ENCODE measurements around the gene KMT5B. TPM values are rescaled to one million over a fixed set of nuclear protein-coding genes. Genes with fewer than 3 reads are reported as not detected.

The KMT5B gene
- total RNA-seq, 1 experiment from 2014 or later = 35.1 TPM

- CTCF ChIA-PET = no interaction called here
Measured at GRCh38 chr11:68226421-68226820, 13.3 kb upstream of the KMT5B start.

More at GRCh38 chr11:68226421-68226820, 13.3 kb upstream of the KMT5B start:
- ChIA-PET RAD21 (ENCODE audit: low non-redundant PET in 1 of 2, low total read pairs in 2 of 2, uncharacterized antibody in 2 of 2, unreplicated experiment in 2 of 2) (no interaction called here), POLR2A (no interaction called here)
- H3K9ac ChIP-seq (ENCODE audit: low read length) = no peak overlapping the region
- DNase-seq (ENCODE audit: low read depth, low spot score) (no peak), ATAC-seq (no peak)
- no peak overlapping the region for H3K4me3 ChIP-seq (replicated peaks in 1 of 2; ENCODE audit: low read depth in 1 of 2, low read length in 2 of 2)
- peaks cover 6 to 10% of the 10 kb centered on the region in 2 experiments; a peak in 3 of 4 replicates for H3K4me1 ChIP-seq (ENCODE audit: control insufficient read depth in 1 of 2, insufficient read depth in 2 of 2, low read length in 2 of 2)
- H3K27ac ChIP-seq (ENCODE audit: low read depth, low read length) = no peak overlapping the region
- intact Hi-C loops (cut with micrococcal nuclease) = no loop called here
- H3K27me3 ChIP-seq (ENCODE audit: insufficient read depth, low read length) = no peaks in the 10 kb centered on the region
- H2AFZ ChIP-seq (ENCODE audit: low read depth, low read length, poor library complexity, severe bottlenecking) = no peak overlapping the region
- H3K36me3 ChIP-seq (ENCODE audit: control insufficient read depth in 1 of 2, insufficient read depth in 2 of 2, low read length in 2 of 2) = no peaks in the 10 kb centered on the region
- peaks cover 4 to 5% of the 10 kb centered on the region in 2 experiments; a peak in 3 of 4 replicates for H3K9me3 ChIP-seq (ENCODE audit: control insufficient read depth in 1 of 2, insufficient read depth in 1 of 2, low read depth in 1 of 2, low read length in 2 of 2)
- BruUV-seq (replicated peaks) = no TSS peak
- H3K9me2 ChIP-seq (ENCODE audit: insufficient read depth) = no peaks in the 10 kb centered on the region
- TF ChIP-seq, protein P1, sequence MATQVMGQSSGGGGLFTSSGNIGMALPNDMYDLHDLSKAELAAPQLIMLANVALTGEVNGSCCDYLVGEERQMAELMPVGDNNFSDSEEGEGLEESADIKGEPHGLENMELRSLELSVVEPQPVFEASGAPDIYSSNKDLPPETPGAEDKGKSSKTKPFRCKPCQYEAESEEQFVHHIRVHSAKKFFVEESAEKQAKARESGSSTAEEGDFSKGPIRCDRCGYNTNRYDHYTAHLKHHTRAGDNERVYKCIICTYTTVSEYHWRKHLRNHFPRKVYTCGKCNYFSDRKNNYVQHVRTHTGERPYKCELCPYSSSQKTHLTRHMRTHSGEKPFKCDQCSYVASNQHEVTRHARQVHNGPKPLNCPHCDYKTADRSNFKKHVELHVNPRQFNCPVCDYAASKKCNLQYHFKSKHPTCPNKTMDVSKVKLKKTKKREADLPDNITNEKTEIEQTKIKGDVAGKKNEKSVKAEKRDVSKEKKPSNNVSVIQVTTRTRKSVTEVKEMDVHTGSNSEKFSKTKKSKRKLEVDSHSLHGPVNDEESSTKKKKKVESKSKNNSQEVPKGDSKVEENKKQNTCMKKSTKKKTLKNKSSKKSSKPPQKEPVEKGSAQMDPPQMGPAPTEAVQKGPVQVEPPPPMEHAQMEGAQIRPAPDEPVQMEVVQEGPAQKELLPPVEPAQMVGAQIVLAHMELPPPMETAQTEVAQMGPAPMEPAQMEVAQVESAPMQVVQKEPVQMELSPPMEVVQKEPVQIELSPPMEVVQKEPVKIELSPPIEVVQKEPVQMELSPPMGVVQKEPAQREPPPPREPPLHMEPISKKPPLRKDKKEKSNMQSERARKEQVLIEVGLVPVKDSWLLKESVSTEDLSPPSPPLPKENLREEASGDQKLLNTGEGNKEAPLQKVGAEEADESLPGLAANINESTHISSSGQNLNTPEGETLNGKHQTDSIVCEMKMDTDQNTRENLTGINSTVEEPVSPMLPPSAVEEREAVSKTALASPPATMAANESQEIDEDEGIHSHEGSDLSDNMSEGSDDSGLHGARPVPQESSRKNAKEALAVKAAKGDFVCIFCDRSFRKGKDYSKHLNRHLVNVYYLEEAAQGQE (IDR thresholded peaks at IDR 0.05; ENCODE audit: low read depth) = no peak
- TF ChIP-seq ELF1 (IDR thresholded peaks at IDR 0.05; ENCODE audit: borderline replicate concordance, low read depth) (no peak), RAD21 (IDR thresholded peaks at IDR 0.05; ENCODE audit: low read depth) (no peak), YY1 (IDR thresholded peaks at IDR 0.05; ENCODE audit: extremely low read depth, insufficient replicate concordance, low read depth, low read length) (no peak), FOSL1 (IDR thresholded peaks at IDR 0.05; ENCODE audit: low read depth) (no peak), SIN3A (IDR thresholded peaks at IDR 0.05; ENCODE audit: low read depth) (no peak), SP1 (IDR thresholded peaks at IDR 0.05; ENCODE audit: low read depth) (no peak), MAX (IDR thresholded peaks at IDR 0.05) (no peak), POLR2A (IDR thresholded peaks at IDR 0.05; ENCODE audit: borderline replicate concordance, extremely low read depth, insufficient read depth, insufficient read length) (no peak), JUND (IDR thresholded peaks at IDR 0.05) (no peak), SRF (IDR thresholded peaks at IDR 0.05; ENCODE audit: low read depth) (no peak), EZH2phosphoT487 (IDR thresholded peaks at IDR 0.05; ENCODE audit: borderline replicate concordance) (no peak)
- TF ChIP-seq, protein P2, sequence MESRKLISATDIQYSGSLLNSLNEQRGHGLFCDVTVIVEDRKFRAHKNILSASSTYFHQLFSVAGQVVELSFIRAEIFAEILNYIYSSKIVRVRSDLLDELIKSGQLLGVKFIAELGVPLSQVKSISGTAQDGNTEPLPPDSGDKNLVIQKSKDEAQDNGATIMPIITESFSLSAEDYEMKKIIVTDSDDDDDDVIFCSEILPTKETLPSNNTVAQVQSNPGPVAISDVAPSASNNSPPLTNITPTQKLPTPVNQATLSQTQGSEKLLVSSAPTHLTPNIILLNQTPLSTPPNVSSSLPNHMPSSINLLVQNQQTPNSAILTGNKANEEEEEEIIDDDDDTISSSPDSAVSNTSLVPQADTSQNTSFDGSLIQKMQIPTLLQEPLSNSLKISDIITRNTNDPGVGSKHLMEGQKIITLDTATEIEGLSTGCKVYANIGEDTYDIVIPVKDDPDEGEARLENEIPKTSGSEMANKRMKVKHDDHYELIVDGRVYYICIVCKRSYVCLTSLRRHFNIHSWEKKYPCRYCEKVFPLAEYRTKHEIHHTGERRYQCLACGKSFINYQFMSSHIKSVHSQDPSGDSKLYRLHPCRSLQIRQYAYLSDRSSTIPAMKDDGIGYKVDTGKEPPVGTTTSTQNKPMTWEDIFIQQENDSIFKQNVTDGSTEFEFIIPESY (IDR thresholded peaks at IDR 0.05; ENCODE audit: extremely low read depth, insufficient replicate concordance, low read length) = no peak
- TF ChIP-seq, protein P3, sequence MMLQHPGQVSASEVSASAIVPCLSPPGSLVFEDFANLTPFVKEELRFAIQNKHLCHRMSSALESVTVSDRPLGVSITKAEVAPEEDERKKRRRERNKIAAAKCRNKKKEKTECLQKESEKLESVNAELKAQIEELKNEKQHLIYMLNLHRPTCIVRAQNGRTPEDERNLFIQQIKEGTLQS (IDR thresholded peaks at IDR 0.05) = no peak
- no peaks in the 10 kb centered on the region for H4K20me1 ChIP-seq (ENCODE audit: insufficient read depth)
- H3K79me2 ChIP-seq (ENCODE audit: insufficient read depth, low read length) = no peaks in the 10 kb centered on the region
- no peak overlapping the region for H3K4me2 ChIP-seq (ENCODE audit: low read length)

Measured in HCT116 (cell line).